T-helper 1 cell treated with Interleukin-12 subunit alpha and Interleukin-12 subunit beta and Interleukin-4 antibody, amounts not matched to agents 30 μg/mL and 1 μg/mL, for 36 hours (primary cell): ENCODE data around the gene SLC14A1.

Source experiments
- H3K27ac Mint-ChIP-seq: one replicate; pipeline ENCODE4 v1.8.0; 2021; ENCODE audit warnings: mild to moderate bottlenecking, mixed read lengths
- H3K27me3 Mint-ChIP-seq: one replicate; pipeline ENCODE4 v1.8.0; 2021; ENCODE audit warnings: low read depth, mixed read lengths
- H3K36me3 Mint-ChIP-seq: one replicate; pipeline ENCODE4 v1.8.0; 2021; ENCODE audit warnings: low read depth, mixed read lengths
- H3K4me1 Mint-ChIP-seq: one replicate; pipeline ENCODE4 v1.8.0; 2021; ENCODE audit warnings: low read depth, mixed read lengths
- H3K4me3 Mint-ChIP-seq: one replicate; pipeline ENCODE4 v1.8.0; 2021; ENCODE audit warnings: mild to moderate bottlenecking, moderate library complexity, mixed read lengths
- H3K9me3 Mint-ChIP-seq: one replicate; pipeline ENCODE4 v1.8.0; 2021; ENCODE audit warnings: mixed read lengths

The SLC14A1 gene

DNA sequence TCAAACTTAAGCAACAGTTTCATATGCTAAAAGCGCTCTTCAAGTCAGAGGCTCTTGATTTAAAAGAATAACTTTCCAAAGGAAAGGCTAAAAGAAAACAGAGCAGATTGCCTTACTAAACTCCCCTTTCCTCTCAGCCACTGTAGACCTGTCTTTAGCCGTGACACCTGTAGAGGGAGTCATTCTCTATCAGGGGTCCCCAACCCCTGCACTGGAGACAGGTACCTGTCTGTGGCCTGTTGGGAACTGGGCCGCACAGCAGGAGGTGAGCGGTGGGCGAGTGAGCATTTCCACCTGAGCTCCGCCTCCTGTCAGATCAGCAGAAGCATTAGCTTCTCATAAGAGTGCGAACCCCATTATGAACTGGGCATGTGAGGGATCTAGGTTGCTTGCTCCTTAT lies 9.6 kb downstream of the SLC14A1 start:
- peaks cover 24% of the 10 kb centered on the region for H3K27me3 Mint-ChIP-seq
- no peak overlapping the region for H3K27ac Mint-ChIP-seq
- no peak overlapping the region for H3K4me3 Mint-ChIP-seq
- no peaks in the 10 kb centered on the region for H3K4me1 Mint-ChIP-seq
- H3K36me3 Mint-ChIP-seq, result no peaks in the 10 kb centered on the region
- H3K9me3 Mint-ChIP-seq, result no peaks in the 10 kb centered on the region

DNA sequence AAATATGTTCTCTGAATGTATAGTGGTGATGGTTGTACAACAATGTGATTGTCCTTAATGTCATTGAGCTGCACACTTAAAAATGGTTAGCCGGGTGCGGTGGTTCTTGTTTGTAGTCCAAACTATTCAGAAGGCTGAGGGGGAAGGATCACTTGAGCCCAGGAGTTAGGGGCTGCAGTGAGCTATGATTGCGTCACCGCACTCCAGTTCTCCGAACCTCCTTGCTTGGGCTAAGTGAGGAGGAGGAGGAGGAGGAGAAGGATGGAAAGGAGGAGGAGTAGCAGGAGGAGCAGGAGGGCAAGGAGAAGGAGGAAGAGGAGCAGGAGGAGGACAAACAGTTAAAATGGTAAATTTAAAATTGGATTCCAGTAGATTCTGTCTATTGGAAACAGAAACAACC lies 10.5 kb downstream of the SLC14A1 start:
- H3K27ac Mint-ChIP-seq, result no peak overlapping the region
- no peaks in the 10 kb centered on the region for H3K4me1 Mint-ChIP-seq
- no peaks in the 10 kb centered on the region for H3K9me3 Mint-ChIP-seq
- H3K36me3 Mint-ChIP-seq, result no peaks in the 10 kb centered on the region
- H3K4me3 Mint-ChIP-seq, result no peak overlapping the region
- H3K27me3 Mint-ChIP-seq, result peaks cover 22% of the 10 kb centered on the region

DNA sequence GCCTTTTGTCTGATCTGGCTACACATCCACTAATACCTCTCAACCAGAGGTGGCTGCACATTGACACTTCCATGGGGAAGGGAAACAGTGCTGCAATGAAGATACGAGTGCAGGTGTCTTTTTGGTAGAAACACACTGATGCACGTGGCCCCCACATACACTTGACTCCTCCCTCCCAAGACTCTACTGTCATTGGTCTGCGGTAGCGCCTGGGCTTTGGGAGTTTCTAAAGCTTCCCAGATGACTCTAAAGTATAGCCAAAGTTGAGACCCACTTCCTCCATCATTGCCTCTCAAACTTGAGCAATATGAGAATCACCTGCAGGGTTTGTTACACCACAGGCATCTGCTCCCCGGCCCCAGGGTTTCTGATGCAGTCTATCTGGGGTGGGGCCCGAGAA lies 11.0 kb downstream of the SLC14A1 start:
- Mint-ChIP-seq H3K4me3 (no peak overlapping the region), H3K27ac (no peak overlapping the region), H3K4me1 (no peaks in the 10 kb centered on the region), H3K36me3 (no peaks in the 10 kb centered on the region), H3K9me3 (no peaks in the 10 kb centered on the region), H3K27me3 (peaks cover 22% of the 10 kb centered on the region)

DNA sequence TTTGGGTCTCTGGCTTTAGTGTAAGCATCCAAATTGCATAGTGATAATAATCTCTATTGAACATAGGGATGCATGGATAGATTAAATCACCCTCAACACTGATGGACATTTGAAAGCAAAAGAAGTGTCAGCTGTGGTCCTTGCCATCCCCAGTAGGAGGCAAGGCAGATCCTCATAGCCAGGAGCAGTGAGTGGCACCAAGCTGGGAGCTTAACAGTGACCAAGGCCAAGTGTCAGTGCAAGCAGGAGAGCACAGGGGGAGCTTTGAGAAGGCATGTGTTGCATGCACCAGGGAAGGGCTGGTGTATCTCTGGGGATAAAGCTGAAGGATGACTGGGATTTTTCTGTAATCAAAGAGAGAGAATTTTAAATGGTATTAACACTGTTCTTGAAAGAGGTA lies 14.7 kb downstream of the SLC14A1 start:
- H3K36me3 Mint-ChIP-seq, result no peaks in the 10 kb centered on the region
- H3K27ac Mint-ChIP-seq, result no peak overlapping the region
- H3K27me3 Mint-ChIP-seq, result peaks cover 17% of the 10 kb centered on the region
- H3K4me1 Mint-ChIP-seq, result no peaks in the 10 kb centered on the region
- H3K9me3 Mint-ChIP-seq, result no peaks in the 10 kb centered on the region
- H3K4me3 Mint-ChIP-seq, result no peak overlapping the region

DNA sequence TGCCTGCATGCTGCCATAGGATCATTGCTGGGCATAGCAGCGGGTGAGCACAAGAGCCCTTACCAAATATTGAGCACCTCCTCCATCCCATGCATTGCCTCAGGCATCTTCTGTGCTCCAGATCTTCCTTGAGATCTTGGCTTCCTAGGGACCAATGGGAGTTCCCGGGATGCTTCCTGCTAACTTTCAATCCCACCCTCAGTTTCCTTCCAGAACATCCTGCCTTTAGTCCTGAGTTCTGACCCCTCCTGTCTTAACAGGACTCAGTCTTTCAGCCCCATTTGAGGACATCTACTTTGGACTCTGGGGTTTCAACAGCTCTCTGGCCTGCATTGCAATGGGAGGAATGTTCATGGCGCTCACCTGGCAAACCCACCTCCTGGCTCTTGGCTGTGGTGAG lies 15.3 kb downstream of the SLC14A1 start:
- peaks cover 17% of the 10 kb centered on the region for H3K27me3 Mint-ChIP-seq

DNA sequence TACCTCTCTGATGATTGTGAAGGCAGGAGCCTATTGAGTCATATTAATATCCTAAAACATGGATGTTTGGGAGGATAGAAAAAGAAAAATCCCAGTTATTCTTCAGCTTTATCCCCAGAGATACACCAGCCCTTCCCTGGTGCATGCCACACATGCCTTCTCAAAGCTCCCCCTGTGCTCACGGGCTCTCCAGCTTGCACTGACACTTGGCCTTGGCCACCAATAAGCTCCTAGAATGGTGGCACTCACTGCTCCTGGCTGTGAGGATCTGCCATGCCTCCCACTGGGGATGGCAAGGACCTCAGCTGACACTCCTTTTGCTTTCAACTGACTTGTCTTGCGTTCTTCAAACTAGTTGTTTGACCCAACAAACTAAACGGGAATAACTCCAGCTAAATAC lies 15.9 kb downstream of the SLC14A1 start:
- peaks cover 17% of the 10 kb centered on the region for H3K27me3 Mint-ChIP-seq
- no peaks in the 10 kb centered on the region for H3K9me3 Mint-ChIP-seq
- no peak overlapping the region for H3K27ac Mint-ChIP-seq
- H3K4me1 Mint-ChIP-seq, result no peaks in the 10 kb centered on the region
- H3K4me3 Mint-ChIP-seq, result no peak overlapping the region
- no peaks in the 10 kb centered on the region for H3K36me3 Mint-ChIP-seq

More for the DNA sequence above, 15.3 kb downstream of the SLC14A1 start:
- H3K27ac Mint-ChIP-seq, result no peak overlapping the region
- H3K4me1 Mint-ChIP-seq, result no peaks in the 10 kb centered on the region
- H3K36me3 Mint-ChIP-seq, result no peaks in the 10 kb centered on the region
- H3K4me3 Mint-ChIP-seq, result no peak overlapping the region
- no peaks in the 10 kb centered on the region for H3K9me3 Mint-ChIP-seq

DNA sequence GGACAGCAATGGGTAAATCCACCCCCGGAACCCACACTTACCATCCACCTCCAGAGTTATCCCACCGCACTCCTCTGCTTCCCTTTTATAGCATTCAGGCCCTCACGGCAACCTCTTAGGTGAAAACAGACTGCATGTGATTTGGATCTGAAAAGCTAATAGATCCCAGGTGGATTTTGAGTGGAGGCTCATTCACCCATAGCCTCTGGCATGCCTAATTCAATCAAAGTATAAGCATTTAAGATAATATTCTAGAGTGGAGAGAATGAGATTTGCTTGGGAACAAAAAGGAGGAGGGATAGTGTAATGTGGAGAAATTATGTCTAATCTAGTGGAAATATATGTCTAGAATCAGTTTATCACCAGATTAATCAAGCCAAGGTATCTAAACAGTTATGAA lies 17.1 kb downstream of the SLC14A1 start:
- no peak overlapping the region for H3K4me3 Mint-ChIP-seq
- H3K36me3 Mint-ChIP-seq, result no peaks in the 10 kb centered on the region
- no peak overlapping the region for H3K27ac Mint-ChIP-seq
- H3K27me3 Mint-ChIP-seq, result peaks cover 17% of the 10 kb centered on the region
- H3K4me1 Mint-ChIP-seq, result no peaks in the 10 kb centered on the region
- no peaks in the 10 kb centered on the region for H3K9me3 Mint-ChIP-seq

DNA sequence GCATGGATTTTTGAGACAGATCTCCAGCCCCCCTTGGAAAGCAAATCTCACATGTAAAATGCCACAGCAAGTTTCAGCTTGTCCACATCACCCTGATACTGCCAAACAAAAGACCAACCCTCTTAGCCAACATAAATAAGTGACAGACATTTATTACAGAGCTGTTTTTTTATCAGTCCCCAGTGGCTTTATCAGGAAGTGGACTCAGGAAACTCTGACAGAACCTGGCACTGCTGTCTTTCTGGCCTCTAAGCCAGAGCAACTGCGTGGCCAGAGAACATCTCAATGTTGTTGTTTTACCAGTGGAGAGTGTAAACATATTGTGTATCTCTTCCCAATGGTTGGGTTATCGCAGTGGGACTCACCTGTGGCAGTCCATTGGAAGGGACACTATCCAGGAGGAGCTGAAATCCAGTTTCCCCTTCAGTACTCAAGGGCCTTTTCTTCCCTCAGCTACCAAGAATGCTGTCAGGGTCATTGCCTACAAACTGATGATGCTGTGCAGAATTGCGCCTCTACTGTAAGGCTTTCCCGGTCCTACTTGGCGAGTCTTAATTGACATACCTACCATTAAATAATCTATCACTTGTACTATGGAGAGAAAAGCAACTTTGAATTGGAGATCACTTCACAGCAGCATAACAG lies 22.0 kb downstream of the SLC14A1 start:
- H3K36me3 Mint-ChIP-seq, result no peaks in the 10 kb centered on the region
- no peaks in the 10 kb centered on the region for H3K4me1 Mint-ChIP-seq
- H3K9me3 Mint-ChIP-seq, result no peaks in the 10 kb centered on the region
- peaks cover 3% of the 10 kb centered on the region for H3K27me3 Mint-ChIP-seq
- no peak overlapping the region for H3K4me3 Mint-ChIP-seq
- H3K27ac Mint-ChIP-seq, result no peak overlapping the region

DNA sequence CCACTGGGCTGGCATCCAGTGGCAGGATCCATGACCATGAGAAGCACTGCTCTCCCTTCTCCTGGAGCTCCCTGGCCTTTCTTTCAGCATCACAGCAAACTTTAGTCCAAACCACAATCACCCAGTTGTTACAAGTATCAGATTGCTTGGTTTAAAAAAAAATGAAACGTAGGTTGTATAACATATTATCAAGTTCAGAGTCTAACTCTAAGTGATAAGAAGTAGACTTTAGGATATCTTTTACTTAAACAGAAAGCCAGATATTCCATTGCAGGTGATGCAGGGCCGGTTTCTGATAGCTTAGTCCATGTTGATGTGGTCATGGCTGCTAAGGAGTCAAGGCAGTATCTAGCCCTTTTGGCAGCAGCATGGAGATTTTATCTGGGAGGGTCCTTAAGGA lies 24.5 kb downstream of the SLC14A1 start:
- Mint-ChIP-seq H3K36me3 (no peaks in the 10 kb centered on the region), H3K27me3 (peaks cover 10% of the 10 kb centered on the region), H3K9me3 (no peaks in the 10 kb centered on the region), H3K4me1 (no peaks in the 10 kb centered on the region), H3K27ac (no peak overlapping the region), H3K4me3 (no peak overlapping the region)

DNA sequence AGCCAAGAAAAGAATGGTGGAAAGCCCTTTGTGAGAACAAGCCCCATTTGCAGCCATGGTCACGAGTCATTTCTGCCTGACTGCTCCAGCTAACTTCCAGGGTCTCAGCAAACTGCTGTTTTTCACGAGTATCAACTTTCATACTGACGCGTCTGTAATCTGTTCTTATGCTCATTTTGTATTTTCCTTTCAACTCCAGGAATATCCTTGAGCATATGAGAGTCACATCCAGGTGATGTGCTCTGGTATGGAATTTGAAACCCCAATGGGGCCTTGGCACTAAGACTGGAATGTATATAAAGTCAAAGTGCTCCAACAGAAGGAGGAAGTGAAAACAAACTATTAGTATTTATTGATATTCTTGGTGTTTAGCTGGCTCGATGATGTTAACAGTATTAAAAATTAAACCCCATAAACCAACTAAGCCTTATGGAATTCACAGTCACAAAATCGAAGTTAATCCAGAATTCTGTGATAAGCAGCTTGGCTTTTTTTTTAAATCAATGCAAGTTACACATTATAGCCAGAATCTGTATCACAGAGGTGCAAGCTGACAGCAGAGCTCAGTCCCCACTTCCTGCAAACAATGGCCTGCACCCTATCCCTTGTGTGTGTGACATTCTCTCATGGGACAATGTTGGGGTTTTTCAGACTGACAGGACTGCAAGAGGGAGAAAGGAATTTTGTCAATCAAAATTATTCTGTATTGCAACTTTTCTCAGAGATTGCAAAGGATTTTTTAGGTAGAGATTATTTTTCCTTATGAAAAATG lies 26.1 kb downstream of the SLC14A1 start:
- Mint-ChIP-seq H3K4me3 (no peak overlapping the region), H3K4me1 (no peaks in the 10 kb centered on the region), H3K27ac (no peak overlapping the region), H3K9me3 (no peaks in the 10 kb centered on the region), H3K36me3 (no peaks in the 10 kb centered on the region), H3K27me3 (peaks cover 23% of the 10 kb centered on the region)

DNA sequence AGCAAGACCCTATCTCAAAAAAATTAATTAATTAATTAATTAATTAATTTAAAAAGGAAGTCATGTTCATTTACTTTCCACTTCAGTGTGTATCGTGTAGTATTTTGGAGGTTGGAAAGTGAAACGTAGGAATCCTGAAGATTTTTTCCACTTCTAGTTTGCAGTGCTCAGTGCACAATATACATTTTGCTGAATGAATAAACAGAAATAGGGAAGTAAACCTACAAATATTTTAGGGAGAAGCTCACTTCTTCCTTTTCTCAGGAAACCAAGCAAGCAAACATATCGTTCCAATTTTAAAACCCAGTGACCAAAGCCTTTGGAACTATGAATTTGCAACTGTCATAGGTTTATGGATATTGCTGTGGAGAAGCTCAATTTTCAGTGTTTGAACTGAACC lies 27.8 kb downstream of the SLC14A1 start:
- Mint-ChIP-seq H3K4me1 (no peaks in the 10 kb centered on the region), H3K9me3 (no peaks in the 10 kb centered on the region), H3K4me3 (no peak overlapping the region), H3K27ac (no peak overlapping the region), H3K36me3 (no peaks in the 10 kb centered on the region), H3K27me3 (peaks cover 27% of the 10 kb centered on the region)

DNA sequence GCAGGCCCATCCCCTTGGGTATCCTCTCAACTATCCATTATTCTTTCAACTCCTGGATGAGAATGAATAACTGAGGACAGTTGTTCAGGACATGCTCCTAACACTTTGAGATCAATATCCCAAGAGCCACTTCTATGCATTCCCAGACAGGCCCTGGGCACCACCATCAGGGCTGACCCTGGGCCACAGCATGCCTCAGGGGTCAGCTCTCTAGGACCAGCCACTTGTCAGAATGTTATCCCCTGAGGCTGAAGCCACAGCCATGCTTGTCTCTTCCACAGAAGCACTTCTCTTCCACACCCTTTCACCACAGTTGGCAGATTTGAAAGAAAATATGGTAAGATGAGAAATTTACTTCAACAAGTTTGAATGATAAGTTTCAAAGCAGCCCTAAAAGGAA lies 28.7 kb downstream of the SLC14A1 start:
- H3K27me3 Mint-ChIP-seq, result peaks cover 27% of the 10 kb centered on the region

DNA sequence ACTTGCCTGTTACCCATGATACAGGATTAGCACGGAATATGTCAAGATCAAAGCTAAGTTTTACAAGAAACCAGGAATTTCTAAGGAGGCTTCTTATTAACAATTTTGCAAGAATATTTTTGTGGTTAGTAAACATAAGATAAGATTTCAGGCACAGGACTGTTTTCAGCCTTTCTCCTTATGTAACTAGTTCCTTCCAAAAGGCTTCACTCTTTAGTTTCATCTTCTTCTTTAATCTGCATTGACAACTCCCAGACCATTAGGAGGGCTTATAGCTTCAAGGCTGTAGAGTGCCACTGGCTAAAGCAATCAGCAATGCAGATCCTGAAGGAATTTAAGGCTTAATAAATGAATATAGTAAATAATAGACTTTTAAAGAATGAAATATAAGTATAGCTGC lies 29.3 kb downstream of the SLC14A1 start:
- Mint-ChIP-seq H3K27me3 (peaks cover 27% of the 10 kb centered on the region), H3K9me3 (no peaks in the 10 kb centered on the region), H3K36me3 (no peaks in the 10 kb centered on the region), H3K27ac (no peak overlapping the region), H3K4me3 (no peak overlapping the region), H3K4me1 (no peaks in the 10 kb centered on the region)

More for the DNA sequence above, 28.7 kb downstream of the SLC14A1 start:
- Mint-ChIP-seq H3K4me3 (no peak overlapping the region), H3K27ac (no peak overlapping the region), H3K36me3 (no peaks in the 10 kb centered on the region), H3K4me1 (no peaks in the 10 kb centered on the region), H3K9me3 (no peaks in the 10 kb centered on the region)

DNA sequence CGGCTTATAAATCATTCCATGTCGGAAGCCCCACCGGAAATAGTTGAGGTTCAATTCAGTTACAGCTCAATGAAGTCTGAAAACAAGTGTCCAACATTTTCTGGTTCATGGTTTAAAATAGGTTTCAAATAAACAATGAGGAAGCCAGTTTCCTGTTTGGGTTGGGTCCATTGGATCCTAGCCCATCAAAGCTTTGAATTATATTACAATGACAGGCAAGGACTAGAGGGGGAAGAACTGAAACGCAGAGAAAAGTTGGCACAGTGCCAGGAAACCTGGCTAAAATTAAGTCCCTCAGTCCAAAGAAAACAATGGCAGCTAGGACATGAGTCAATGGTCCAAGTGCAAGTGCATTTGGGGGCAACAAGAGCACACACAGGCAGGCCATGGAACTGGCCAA lies 32.0 kb downstream of the SLC14A1 start:
- no peak overlapping the region for H3K4me3 Mint-ChIP-seq
- no peaks in the 10 kb centered on the region for H3K9me3 Mint-ChIP-seq
- H3K4me1 Mint-ChIP-seq, result no peaks in the 10 kb centered on the region
- H3K36me3 Mint-ChIP-seq, result no peaks in the 10 kb centered on the region
- H3K27me3 Mint-ChIP-seq, result peaks cover 35% of the 10 kb centered on the region
- H3K27ac Mint-ChIP-seq, result no peak overlapping the region

DNA sequence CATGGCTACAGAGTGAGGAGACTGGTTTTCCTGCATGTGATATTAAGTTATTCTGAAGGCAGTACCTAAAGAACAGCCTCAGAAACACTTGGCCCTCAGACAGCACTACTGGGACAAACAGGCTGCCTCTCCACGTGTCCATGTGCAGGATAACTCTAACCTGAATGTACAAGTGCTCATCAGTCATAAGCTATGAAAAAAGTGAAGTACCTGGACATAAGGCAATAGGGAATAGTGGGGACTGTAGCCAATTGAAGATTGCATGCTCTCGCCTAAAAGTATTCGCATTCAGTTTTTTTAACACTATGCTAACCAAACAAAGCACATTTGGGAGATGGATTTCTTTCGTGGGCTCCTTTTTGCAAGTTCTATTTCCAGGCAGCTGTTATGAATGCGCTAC lies 33.0 kb downstream of the SLC14A1 start:
- Mint-ChIP-seq H3K36me3 (no peaks in the 10 kb centered on the region), H3K27ac (no peak overlapping the region), H3K4me1 (no peaks in the 10 kb centered on the region), H3K9me3 (no peaks in the 10 kb centered on the region), H3K27me3 (peaks cover 33% of the 10 kb centered on the region), H3K4me3 (no peak overlapping the region)
